ENCODE data around the gene NPAS3. TPM values are rescaled to one million over a fixed set of nuclear protein-coding genes. Genes with fewer than 3 reads are reported as not detected.
A peak's percentile ranks its signal among the peaks of the same experiment; 100 is the strongest.

NPAS3 gene
- total and polyA plus RNA-seq, 2 of the 13 experiments (the other 11 are each of a cell fraction or from before 2014, with no cell fraction given): not detected

DNA sequence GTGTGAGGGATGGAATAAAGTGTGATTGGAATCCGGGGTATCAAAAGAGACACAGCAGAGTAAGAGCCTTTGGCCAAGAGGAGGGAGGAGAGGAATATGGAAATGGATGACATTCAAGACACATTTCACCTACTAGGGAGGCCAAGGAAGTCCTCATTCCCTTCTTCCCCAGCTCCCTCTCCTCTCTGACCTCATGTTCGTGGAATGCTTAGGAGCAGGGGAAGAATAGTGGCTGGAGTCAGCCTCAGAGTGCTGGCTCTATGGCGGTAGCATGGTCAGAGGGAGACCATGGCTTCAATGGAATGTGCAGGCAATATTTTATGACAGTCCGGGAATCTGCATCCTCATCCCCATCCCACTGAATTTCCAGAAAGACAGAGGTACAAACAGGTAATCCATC, 815.6 kb downstream of the NPAS3 start:
- intact Hi-C loops (cut with micrococcal nuclease; ENCODE audit: unreplicated experiment) (no loop called here), in situ Hi-C loops (cut with HindIII; ENCODE audit: extremely low pct_ligation_motif_present, low pct_unique_long_range_greater_than_20kb) (no loop called here)
- ChIA-PET POLR2A (no interaction called here), CTCF (ENCODE audit: low intra/inter-chr PET ratio, low total read pairs) (no interaction called here)
- 3% methylated on average over 4 of the region's 4 CpGs for WGBS (ENCODE audit: low lambda C conversion rate)
- Histone ChIP-seq H3K4me3 (replicated peaks in 1 of 3; ENCODE audit: insufficient read depth in 1 of 3, low read depth in 2 of 3, low read length in 3 of 3) (no peak overlapping the region), H3K4me2 (ENCODE audit: low read depth, low read length) (no peak overlapping the region), H2AFZ (ENCODE audit: low read length) (no peak overlapping the region), H4K20me1 (ENCODE audit: insufficient read depth, low read length) (no peaks in the 10 kb centered on the region), H3K27me3 (ENCODE audit: control insufficient read depth in 1 of 2, insufficient read depth in 2 of 2, low read length in 2 of 2) (no peaks in the 10 kb centered on the region), H3K36me3 (replicated peaks in 1 of 2; ENCODE audit: control insufficient read depth in 1 of 2, insufficient read depth in 2 of 2, low read length in 2 of 2) (no peaks in the 10 kb centered on the region), H3K4me1 (ENCODE audit: insufficient read depth, low read length) (no peaks in the 10 kb centered on the region), H3K9me3 (ENCODE audit: low read length) (no peaks in the 10 kb centered on the region), H3K79me2 (ENCODE audit: insufficient read depth, low read length) (no peaks in the 10 kb centered on the region), H3K27ac (ENCODE audit: extremely low read length, insufficient read depth, low read length) (no peak overlapping the region), H3K9ac (ENCODE audit: insufficient read depth, low read depth, low read length) (no peak overlapping the region)
- 0 out of 3 replicates have a peak, but pooled peaks have one; percentile 34 for ATAC-seq
- DNase-seq (ENCODE audit: low spot score): no peak
- BruUV-seq (replicated peaks): no TSS peak
- no peak for FAIRE-seq
- TF ChIP-seq NR3C1 (CRISPR knock-in tag; IDR thresholded peaks at IDR 0.05) (no peak), CBX1 (IDR thresholded peaks at IDR 0.05; ENCODE audit: low read depth) (no peak), RFX1 (IDR thresholded peaks at IDR 0.05) (no peak), PRPF4 (IDR thresholded peaks at IDR 0.05; ENCODE audit: low read depth, low read length, poor library complexity, severe bottlenecking) (no peak), ZNF18 (CRISPR knock-in tag; IDR thresholded peaks at IDR 0.05; ENCODE audit: insufficient replicate concordance) (no peak), GABPA (IDR thresholded peaks at IDR 0.05; ENCODE audit: low read depth, low read length) (no peak), GABPA (CRISPR knock-in tag; IDR thresholded peaks at IDR 0.05; ENCODE audit: low read depth) (no peak), ZXDC (CRISPR knock-in tag; IDR thresholded peaks at IDR 0.05) (no peak), ZNF605 (CRISPR knock-in tag; IDR thresholded peaks at IDR 0.05) (no peak), JDP2 (CRISPR knock-in tag; IDR thresholded peaks at IDR 0.05; ENCODE audit: borderline replicate concordance) (no peak), MEIS2 (CRISPR knock-in tag; IDR thresholded peaks at IDR 0.05) (no peak), ZNF101 (CRISPR knock-in tag; IDR thresholded peaks at IDR 0.05; ENCODE audit: borderline replicate concordance, low read depth) (no peak)
- TF ChIP-seq, protein P1, sequence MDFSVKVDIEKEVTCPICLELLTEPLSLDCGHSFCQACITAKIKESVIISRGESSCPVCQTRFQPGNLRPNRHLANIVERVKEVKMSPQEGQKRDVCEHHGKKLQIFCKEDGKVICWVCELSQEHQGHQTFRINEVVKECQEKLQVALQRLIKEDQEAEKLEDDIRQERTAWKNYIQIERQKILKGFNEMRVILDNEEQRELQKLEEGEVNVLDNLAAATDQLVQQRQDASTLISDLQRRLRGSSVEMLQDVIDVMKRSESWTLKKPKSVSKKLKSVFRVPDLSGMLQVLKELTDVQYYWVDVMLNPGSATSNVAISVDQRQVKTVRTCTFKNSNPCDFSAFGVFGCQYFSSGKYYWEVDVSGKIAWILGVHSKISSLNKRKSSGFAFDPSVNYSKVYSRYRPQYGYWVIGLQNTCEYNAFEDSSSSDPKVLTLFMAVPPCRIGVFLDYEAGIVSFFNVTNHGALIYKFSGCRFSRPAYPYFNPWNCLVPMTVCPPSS (IDR thresholded peaks at IDR 0.05): no peak
- TF ChIP-seq, protein P2, sequence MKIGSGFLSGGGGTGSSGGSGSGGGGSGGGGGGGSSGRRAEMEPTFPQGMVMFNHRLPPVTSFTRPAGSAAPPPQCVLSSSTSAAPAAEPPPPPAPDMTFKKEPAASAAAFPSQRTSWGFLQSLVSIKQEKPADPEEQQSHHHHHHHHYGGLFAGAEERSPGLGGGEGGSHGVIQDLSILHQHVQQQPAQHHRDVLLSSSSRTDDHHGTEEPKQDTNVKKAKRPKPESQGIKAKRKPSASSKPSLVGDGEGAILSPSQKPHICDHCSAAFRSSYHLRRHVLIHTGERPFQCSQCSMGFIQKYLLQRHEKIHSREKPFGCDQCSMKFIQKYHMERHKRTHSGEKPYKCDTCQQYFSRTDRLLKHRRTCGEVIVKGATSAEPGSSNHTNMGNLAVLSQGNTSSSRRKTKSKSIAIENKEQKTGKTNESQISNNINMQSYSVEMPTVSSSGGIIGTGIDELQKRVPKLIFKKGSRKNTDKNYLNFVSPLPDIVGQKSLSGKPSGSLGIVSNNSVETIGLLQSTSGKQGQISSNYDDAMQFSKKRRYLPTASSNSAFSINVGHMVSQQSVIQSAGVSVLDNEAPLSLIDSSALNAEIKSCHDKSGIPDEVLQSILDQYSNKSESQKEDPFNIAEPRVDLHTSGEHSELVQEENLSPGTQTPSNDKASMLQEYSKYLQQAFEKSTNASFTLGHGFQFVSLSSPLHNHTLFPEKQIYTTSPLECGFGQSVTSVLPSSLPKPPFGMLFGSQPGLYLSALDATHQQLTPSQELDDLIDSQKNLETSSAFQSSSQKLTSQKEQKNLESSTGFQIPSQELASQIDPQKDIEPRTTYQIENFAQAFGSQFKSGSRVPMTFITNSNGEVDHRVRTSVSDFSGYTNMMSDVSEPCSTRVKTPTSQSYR (CRISPR knock-in tag; IDR thresholded peaks at IDR 0.05; ENCODE audit: borderline replicate concordance): no peak
- TF ChIP-seq, protein P3, sequence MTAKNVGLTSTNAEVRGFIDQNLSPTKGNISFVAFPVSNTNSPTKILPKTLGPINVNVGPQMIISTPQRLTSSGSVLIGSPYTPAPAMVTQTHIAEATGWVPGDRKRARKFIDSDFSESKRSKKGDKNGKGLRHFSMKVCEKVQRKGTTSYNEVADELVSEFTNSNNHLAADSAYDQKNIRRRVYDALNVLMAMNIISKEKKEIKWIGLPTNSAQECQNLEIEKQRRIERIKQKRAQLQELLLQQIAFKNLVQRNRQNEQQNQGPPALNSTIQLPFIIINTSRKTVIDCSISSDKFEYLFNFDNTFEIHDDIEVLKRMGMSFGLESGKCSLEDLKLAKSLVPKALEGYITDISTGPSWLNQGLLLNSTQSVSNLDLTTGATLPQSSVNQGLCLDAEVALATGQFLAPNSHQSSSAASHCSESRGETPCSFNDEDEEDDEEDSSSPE (CRISPR knock-in tag; IDR thresholded peaks at IDR 0.05): no peak

Data from HepG2 (cell line).